ENCODE results near the gene CSTPP1.
"Not testable (repeated sequence)": the region's sequence is repeated elsewhere in the genome, so short reads cannot be mapped to it uniquely, and the experiment has no call there.

The CSTPP1 gene

DNA sequence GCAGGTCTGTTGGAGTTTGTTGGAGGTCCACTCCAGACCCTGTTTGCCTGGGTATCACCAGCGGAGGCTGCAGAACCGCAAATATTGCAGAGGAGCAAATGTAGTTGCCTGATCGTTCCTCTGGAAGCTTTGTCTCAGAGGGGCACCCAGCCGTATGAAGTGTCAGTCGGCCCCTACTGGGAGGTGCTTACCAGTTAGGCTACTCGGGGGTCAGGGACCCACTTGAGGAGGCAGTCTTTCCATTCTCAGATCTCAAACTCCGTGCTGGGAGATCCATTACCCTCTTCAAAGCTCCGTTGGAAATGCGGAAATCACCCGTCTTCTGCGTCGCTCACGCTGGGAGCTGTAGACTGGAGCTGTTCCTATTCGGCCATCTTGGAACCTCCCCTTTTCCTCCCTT, 61.2 kb downstream of the CSTPP1 start:
- not testable (repeated sequence) for DNase-seq

GRCh38 chr11:46999217-46999616, 62.7 kb downstream of the CSTPP1 start:
- no peak for DNase-seq

DNA sequence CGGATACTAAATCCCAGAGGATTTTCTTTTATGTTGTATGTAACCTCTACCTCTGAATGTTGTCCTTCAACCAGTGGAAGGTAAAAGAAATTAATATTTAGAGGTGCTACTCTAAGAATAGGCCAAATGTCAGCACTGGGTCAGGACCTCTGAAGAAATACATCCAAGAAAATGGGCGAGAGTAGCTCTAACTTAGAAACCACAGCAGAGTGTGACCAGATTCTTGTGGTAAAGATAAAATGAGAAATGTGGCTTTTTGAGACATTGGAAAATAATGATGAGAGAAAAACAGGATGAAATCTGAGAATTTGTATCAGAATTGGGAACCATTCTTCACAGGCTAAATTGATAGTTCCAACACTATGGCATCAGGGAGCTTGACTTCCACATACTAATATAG, 63.5 kb downstream of the CSTPP1 start:
- no peak for DNase-seq

DNA sequence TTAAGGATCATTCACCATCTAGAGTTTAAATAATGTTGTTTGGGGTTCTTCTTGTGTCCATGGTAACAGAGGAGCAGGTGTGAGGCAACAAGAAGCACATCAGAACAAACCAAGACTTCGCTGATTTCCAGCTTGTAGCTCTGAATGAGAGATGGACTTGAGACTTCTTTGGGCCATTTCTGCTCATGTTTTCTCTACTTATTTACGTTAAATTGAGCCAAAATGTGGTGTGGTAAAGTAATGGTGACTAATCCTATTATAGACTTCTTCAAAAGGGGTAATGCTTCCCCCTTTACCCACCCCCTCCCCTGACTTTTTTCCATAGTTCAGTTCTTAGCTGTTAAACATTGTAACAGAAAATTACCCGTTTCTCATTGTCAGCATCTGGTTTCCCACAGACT, 65.2 kb downstream of the CSTPP1 start:
- no peak for DNase-seq

DNA sequence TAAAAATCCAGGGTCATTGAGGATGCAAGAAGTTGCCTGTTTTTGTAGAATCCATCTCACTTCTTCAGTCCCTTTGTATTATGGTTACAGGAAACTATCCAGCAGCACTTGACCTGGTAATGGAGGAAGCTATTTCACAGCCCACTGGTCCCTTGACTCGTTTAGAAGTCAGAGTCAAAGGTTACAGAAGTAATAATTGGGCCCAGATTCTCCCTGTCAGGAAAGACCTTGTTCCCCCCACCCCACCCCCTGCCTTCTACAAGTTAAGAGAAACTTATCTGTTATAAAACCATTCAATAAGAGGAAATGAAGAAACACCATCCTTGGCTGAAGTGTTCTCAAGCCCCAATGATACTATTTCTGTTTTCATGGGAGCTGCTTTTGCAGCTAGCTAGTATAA, 65.8 kb downstream of the CSTPP1 start:
- no peak for DNase-seq

DNA sequence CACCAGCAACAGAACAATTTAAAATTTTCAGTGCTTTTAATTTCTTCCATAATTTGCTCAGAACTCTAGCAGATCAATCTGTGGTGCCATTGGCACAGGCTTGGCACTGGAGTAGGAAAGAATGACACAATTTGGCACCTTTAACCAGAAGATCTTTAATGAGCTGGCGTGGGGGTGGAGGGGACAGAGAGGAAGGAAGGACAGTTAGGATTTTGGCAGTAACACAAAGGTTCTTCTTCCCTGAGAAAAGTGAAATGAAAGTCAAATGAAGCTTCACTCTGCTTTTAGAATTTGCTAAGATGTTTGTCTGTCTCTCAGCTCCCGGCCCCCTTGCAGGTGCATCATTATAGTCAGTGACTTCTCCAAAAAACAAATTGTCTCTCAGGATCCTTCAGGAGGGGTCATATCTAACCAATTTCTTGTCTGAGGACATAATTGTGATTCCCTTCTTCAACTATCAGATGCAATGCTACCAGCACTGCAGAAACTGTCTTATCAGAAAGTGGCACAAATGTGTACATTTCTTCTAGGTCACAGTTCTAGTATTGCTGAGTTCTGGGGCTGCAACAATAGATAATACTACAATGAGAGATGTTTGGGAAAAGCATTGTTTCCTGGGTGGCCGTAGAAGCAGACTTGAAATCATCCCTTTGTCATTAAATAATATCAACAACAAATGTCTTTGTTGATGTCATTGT, 66.8 kb downstream of the CSTPP1 start:
- no peak for DNase-seq

DNA sequence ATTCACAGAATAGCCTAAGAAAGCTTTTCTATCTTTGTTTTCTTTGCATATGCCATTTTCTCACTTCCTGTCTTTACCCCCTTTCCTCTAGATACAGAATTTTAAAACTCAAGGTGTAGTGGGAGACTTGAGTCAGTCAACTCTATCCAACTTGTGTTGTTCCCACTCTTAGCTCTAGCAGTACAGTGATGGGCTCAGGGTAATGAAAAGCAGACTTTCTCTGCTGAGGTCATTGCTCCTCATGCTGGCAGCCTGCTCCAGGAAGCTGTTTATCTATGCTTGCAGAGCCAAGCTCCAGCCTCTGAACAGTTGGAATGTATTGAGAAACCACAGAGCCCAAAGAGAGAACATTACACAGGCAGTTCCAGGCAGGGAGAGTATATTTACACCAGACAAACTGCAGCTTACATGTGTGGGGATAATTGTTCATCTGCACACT, 68.1 kb downstream of the CSTPP1 start:
- no peak for DNase-seq

DNA sequence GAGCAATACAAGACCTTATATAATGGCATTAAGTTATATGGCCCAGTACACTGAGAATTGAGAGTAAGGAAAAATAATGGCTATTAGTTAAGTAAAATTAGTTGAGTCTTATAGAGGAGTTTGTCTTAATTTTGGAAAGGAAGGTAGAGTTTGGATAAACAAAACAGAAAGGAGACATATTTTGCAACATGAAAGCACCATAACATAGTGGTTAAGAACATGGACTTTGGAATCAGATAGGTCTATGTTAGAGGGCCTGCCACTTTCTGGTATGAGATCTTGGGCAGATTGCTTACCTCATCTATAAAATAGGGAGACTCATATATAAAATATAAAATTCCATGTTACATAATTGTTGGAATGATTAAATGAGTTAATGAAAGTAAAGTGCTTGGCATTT, 68.9 kb downstream of the CSTPP1 start:
- DNase-seq: no peak

DNA sequence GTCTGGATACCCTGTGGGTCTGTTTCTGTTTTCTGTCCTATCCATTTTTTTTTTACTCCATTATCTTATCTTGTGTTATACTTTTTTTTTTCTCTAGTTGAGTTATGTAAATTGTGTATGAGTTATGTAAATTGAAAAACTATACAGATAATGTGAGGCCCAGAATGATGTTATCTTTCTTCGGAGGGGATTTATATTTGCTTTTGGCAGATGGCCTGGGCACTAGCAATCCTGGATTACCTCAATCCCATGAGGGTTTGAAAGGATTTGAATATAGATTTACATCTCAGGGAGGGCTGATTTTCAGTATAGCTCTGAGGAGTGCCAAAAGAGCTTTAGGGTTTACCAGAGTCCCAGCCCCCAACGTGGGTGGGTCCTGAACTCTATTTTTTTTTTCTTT, 71.0 kb downstream of the CSTPP1 start:
- no peak for DNase-seq

DNA sequence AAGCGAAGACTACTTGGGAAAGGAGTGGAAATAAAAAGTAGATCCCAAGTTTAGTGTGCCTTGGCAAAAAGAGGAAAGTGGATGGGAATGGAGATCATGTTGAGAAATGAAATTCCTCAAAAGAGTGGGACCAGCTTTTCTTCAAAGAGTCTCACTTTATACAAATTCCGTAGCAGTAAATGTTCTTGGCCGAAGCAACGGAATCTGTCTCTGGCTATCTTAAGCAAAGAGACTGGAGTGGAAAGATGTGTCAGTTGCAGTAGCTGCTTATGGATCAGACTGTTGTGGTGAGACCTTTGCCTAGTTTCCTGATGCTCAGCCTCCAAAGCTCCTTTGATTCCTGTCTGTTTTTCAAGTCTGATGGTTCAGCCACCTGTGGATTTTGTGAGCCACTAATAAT, 73.6 kb downstream of the CSTPP1 start:
- DNase-seq: no peak

DNA sequence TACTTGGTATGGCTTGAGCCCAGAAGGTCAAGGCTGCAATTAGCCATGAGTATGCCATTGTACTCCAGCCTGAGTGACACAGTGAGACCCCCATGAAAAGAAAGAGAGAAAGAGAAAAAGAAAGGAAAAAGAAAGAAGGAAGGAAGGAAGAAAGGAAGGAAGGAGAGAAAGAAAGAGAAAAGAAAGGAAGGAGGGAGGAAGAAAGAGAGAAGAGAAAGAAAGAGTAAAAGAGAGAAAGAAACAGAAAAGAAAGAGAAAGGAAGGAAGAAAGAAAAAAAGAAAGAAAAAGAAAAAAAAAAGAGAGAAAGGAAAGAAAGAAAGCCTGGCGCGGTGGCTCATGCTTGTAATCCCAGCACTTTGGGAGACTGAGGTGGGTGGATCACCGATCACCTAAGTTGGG, 77.5 kb downstream of the CSTPP1 start:
- no peak for DNase-seq

- DNase-seq: no peak
Observed at GRCh38 chr11:47018637-47019036, 82.1 kb downstream of the CSTPP1 start.

DNA sequence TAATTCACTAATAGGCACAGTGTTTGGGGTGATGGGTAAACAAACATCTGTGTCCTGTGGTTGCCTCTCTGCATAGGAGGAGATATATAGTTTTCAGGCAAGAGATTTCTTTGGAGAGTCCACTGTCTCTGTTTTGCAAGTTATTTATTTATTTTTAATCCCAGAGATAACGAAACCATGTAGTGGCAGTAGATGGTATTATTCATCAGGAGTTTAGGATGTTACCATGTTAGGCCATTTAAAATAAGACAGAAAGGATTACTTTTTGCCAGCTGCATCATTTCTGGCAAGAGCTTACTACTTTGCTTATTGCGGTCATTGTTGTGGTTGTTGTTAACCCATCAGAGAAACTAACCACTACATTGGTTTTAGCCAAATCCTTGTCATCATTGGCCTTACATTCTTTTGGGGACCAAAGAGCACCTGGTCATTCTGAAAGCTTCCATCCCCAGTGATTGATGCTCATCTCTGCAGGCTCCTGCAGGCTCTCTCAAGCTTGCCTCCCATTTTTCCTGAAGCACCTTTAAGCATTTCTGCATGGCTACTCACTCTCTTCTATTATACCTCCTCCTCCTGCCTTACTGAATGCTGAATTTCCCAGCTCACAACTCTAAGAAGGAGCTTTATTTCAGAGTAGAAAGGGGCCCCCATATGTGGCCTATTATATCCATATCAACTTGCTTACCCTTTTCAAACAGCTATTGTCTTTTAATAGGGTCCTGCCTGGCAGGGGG, 84.4 kb downstream of the CSTPP1 start:
- DNase-seq: no peak

- no peak for DNase-seq
Observed at GRCh38 chr11:47021527-47021818, 84.9 kb downstream of the CSTPP1 start.

GRCh38 chr11:47021965-47022364, 85.4 kb downstream of the CSTPP1 start:
- DNase-seq: no peak

DNA sequence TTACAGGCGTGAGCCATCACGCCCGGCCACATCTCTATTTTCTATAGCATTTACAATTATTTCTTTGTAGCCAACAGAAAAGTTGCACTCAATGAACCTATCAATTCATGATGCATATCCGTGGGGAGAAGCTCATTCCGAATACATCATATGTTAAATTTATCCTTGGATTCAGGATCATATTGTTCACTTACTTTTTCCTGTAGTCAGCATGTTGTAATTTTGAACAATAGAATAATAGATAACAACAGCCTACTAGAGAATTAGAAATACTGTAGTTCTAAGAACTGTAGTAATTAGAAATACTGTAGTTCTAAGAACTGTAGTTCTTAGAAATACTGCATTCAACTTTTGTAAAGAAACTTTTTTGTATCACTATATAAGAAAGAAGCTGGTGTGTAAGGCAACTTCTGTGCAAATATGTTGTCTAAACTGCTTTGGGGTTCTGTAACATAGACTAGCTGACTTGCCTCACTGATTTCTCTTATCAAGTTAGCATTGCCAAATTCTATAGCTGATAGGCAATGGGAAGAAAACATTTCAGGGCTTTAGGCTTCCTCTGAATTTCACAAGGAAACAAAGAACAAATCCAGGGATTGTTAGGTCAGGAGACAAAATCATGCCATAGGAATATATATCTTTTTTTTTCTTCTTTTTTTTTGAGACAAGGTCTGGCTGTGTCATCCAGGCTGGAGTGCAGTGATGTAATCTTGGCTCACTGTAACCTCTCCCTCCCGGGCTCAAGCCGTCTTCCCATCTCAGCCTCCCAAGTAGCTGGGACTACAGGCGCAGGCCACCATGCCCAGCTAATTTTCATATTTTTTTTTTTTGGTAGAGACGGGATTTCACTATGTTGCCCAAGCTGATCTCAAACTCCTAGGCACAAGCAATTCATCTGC, 91.9 kb downstream of the CSTPP1 start:
- no peak for DNase-seq

DNA sequence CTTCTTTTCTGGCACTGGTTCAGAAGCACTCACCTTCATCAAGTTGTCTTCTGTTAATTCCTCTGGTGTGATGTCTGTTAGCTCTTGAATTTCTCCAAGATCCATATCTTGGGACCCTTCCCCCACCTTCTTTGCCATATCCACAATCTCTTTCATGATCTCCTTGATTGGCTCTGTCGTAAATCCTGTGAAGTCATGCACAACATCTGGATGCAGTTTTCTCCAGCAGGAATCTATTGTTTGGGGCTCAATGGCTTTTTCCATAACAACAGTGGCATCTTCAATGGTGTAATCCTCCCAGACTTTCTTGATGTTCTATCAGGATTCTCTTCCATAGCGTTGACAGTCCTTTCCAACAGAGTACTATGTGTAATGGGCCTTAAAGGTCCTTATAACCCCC, 96.9 kb downstream of the CSTPP1 start:
- DNase-seq: no peak

- no peak for DNase-seq
Observed at GRCh38 chr11:47034091-47034490, 97.5 kb downstream of the CSTPP1 start.

DNA sequence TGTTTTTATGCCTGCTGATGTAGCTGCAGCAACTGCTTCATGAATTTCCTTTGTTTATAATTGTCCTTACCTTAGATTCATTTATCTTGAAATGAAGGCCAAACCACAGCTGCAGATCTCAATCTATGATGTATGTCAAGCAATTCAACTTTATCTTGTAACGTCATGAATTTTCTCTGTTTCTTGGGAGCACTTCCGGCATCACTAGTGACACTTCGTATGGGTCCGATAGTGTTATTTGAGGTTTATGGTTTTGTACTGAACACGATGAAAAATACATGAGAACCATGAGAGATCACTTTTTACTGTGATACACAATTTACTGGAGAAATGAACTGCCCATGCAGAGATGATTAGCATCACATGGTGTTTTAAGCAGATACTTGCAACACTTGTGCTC, 98.5 kb downstream of the CSTPP1 start:
- no peak for DNase-seq

GRCh38 chr11:47044119-47044518, 107.6 kb downstream of the CSTPP1 start:
- DNase-seq: no peak

- no peak for DNase-seq
Observed at GRCh38 chr11:47047972-47048371, 111.4 kb downstream of the CSTPP1 start.

DNA sequence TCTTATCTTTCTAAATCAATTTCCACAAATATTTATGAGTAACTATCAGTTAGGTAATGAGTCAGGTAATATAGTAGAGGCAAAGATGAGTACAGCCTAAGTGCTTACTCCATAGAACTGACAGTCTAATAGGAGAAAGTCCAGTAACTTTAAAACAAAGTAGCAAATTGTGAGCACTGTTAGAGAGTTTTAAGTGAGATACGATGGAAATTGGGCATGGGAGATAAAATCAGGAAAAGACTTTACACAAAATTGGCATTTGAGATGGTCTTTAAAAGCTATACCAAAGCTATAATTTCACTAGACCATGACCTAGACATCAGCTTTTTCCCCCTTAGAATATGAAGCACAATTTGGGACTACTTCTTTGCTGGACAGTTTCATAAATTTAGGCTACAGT, 113.7 kb downstream of the CSTPP1 start:
- no peak for DNase-seq

- no peak for DNase-seq
Observed at GRCh38 chr11:47051217-47051616, 114.7 kb downstream of the CSTPP1 start.

DNA sequence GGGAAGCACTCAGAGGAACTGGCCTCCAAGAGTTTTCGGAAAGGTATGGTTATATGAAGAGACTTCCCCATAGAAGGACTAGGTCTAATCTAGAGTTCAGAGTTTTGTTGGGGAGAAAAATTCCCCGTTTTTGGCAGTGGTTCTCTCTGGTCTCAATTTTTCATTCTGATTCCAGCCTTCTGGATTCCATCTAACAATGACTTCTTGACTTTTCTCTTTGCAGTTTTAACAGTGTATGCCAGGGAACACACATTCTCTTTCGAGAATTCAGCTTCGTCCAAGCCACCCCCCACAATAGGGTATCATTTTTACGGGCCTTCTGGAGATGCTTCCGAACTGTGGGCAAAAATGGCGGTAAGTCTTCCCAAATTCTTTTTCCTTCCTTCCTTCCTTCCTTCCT, 115.6 kb downstream of the CSTPP1 start:
- DNase-seq: no peak
